ENCODE data around the gene PLD1.

PLD1 gene

DNA sequence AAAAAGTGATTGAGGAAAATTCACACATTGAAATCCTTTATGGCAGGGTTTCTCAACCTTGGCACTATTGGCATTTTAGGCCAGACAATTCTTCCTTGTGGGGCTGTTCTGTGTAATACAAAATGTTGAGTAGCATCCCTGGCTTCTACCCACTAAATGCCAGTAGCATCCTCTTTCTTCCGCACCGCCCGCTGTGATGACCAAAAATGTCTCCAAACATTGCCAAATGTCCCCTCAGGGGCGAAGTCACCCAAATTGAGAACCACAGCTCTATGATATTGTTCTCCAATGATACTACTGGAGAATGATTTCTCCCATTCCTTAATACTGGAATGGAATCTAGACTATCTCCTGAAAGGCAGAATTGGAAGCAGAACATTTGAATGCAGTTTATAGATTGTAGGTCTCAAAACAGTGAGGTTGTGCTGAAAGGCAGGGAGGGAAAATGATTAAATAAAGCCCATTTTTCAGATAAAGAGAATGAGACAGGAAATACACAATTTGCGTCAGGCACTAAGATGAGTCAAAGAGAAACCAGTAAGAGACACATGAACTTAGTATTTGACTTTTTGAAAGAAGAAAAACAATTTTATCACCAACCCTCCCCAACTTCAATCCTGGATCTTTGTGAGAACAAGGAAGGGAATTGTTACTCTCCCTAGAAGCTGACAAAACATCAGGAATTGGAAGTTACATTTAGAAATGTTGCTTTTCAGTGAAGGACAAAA, 248.5 kb downstream of the PLD1 start:
- no peak for DNase-seq (ENCODE audit: low spot score)

DNA sequence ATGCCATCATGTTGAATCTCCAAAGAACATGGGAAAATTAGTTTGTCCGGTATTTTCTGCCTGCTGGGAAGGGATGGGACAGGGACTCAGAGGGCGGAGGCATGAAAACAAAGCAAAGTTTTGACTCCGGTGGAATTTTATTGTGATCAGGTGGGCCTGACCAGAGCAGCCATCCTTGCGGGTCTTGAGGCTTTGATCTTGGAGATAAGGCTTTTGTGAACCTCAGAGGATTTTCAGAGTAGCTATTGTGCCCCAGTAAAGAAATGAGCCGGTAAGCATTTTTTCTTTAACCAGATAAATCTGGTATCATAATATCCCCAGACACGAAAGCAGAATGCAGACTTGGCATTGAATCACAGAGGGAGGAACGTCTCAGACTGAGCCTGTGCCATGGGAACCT, 250.7 kb downstream of the PLD1 start:
- DNase-seq (ENCODE audit: low spot score) = no peak

DNA sequence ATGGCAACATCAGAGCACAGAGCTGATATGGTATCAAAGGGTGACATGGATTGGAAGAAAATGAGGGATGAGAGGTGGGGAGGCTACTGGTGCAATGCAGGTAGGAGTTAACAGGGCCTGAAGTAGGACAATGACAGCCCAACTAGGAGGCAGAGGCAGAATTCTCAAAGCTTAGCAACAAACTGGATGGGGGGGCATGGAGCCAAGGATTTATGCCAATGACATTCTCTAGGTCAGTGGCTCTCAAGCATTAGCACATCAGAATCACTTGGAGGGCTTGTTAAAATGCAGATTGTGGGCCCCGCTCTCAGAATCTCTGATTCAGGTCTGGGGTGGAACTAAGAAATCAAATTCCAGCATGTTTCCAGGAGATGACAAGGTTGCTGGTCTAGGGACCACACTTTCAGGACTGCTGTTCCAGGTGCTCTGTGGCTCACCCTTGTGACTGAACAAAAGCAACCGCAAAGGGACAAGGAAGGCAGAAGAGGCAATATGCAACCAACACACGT, 252.0 kb downstream of the PLD1 start:
- no peak for DNase-seq (ENCODE audit: low spot score)

DNA sequence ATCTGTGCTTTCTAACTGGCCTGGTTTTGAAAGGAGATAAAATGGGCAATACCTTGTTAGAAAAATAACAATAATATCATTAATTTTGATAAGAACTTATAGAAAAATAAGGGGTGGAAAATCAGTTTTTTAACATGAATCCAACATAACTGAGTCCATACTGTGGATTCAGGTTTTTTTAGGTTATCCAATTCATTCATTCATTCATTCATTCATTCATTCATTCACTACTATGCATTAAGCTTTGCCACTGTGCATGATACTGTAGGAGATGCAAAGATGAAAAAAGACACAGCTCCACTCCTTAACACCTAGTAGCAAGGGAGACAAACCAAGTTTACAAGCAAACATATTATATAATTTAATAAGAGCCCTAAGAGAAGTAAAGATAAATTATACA, 253.1 kb downstream of the PLD1 start:
- no peak for DNase-seq (ENCODE audit: low spot score)

DNA sequence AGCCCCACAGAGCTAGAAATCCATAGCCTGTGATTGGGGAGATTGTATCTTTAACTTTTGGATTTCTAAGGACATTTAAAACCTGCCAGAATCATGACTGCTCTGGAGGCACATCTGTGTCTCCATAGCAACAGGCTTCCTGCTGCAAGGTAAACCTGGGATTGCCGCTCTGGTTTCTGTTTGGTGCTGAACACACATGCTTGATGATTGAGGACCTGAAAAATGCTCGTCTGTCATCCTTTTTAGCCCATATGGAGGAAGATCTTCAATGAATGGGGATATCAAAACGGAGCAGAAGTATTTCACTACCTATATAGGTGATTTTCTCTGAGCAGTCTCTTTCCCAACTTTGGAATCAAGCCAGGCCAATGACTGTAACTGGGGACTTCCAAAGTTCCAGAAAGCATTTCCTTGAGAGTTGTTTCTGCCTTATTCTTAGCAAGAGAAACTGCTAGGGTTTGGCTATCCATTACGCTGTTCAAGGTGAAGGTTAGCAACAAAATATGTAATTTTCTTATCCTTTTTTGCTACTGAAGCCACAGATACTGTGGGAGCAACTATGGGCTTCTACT, 253.6 kb downstream of the PLD1 start:
- DNase-seq (ENCODE audit: low spot score) = no peak

GRCh38 chr3:171556148-171556547, 254.1 kb downstream of the PLD1 start:
- no peak for DNase-seq (ENCODE audit: low spot score)

DNA sequence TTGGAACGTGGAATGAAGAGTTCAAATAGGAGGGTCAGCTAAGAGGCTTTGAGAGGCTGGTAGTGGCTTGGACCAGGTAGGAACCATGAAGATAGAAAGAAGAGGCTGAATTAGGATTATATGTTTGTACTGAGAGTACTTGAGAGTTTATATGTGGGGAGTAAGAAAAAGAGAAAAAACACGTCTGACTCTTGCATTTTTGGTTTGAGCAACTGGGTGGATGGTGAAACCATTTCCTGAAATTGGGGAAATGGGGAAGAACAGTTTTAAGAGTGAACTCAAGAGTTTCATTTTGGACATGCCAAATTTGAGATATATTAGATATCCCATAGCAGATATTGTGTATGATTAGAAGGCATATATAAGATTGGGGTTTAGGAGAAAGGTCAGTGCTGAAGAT, 257.2 kb downstream of the PLD1 start:
- no peak for DNase-seq (ENCODE audit: low spot score)

- no peak for DNase-seq (ENCODE audit: low spot score)
These were observed 257.8 kb downstream of the PLD1 start for GRCh38 chr3:171552531-171552930.

GRCh38 chr3:171551296-171551695, 259.0 kb downstream of the PLD1 start:
- no peak for DNase-seq (ENCODE audit: low spot score)

Measured in CD4-positive, alpha-beta T cell treated with Interleukin-15 for 4 hours (primary cell).